Measurements from ENCODE around the gene PTPRQ.

Gene PTPRQ

GRCh38 chr12:80556566-80556965, 112.5 kb downstream of the PTPRQ start:
- in situ Hi-C loops (cut with MboI; ENCODE audit: low sequenced_read_pairs): no loop called here

DNA sequence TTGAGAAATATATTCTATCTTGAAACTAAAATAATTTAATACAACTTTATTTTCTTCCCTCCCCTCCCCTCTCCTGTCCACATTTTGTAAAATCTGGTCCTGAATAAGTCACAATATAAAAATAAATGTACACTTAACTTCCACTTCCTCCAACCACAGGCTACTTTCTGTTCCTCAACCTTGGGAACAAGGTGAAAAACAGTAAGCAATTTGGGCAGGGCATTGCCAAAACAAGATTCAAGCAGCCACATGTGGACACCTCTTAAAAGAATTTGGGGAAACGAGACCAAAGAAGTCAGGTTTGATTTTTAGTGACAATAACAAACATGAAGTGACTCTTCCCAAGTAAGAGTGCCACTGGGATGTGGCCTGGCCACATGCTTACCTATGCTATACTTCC, 115.7 kb downstream of the PTPRQ start:
- in situ Hi-C loops (cut with MboI; ENCODE audit: low sequenced_read_pairs): no loop called here

- in situ Hi-C loops (cut with MboI; ENCODE audit: low sequenced_read_pairs): no loop called here
Observed at GRCh38 chr12:80565271-80565670, 121.2 kb downstream of the PTPRQ start.

DNA sequence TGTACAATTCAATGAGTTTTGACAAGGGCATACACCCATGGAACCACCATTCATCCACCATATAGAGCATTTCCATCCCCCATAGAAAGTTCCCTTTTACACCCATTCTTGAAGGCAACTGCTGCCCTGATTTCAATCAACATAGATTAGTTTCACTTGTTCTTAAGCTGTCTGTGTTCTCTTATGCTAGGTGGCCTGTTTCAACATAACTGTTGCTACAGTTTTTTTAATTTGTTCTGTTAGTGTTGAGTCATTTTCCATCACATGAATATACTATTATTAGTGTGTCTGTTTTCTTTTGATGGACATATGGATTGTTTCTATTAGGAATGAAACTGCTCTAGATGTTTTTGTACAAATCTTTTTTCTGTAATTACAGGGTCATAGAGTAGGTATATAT, 123.4 kb downstream of the PTPRQ start:
- in situ Hi-C loops (cut with MboI; ENCODE audit: low sequenced_read_pairs): no loop called here

- in situ Hi-C loops (cut with MboI; ENCODE audit: low sequenced_read_pairs): no loop called here
Observed at GRCh38 chr12:80576641-80577418, 132.8 kb downstream of the PTPRQ start.

- in situ Hi-C loops (cut with MboI; ENCODE audit: low sequenced_read_pairs): no loop called here
Observed at GRCh38 chr12:80580254-80580653, 136.2 kb downstream of the PTPRQ start.

DNA sequence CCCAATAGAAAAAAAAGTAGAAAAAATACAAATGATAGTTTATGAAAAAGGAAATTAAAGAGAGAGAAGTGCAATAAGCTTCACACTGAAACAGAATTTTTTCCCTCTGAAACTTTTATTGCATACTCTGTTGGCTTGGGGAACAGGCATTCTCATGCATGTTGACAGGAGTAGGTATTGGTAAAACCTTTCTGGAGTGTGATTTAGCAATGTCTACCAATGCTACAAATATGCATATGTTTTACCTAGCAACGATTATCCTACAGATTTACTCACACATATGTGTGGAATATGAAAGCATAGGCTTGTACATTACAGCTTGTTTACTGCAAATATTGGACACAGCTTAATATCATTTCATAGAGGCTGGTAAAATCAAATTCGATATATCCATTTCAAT, 137.7 kb downstream of the PTPRQ start:
- in situ Hi-C loops (cut with MboI; ENCODE audit: low sequenced_read_pairs): no loop called here

DNA sequence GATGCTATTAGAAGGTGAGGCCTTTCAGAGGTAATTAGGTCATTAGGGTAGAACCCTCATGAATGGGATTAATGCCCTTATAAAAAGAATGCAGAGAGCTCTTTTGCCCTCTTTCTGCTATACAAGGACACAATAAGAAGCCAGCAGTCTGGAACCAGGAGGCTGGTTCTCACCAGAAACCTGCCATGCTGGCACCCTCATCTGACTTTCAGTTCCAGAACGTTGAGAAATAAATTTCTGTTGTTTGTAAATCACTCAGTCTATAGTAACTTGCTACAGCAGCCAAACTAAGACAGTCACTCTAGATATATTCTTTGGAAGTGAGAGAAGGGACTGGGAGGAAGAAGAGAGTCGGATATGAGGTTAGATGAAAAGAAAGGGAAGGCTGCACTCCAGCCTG, 138.4 kb downstream of the PTPRQ start:
- in situ Hi-C loops (cut with MboI; ENCODE audit: low sequenced_read_pairs): no loop called here

DNA sequence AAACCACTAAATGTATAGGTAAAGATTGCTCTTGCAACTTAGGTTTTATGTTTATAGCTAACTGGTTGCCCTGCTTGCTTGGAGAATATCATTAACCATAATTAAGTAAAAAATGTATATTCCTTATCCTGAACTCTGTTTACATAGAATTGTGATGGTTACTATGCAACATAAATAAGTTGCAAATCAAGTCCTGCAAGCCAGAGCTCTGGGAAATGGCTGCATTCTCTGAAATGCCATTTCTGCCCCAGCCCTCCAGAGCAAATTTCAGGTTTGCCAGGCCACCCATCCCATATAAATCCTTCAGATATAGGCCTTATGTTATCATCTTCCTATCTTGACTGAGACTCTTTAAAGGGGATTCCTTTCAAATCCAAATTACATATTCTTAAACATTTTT, 145.0 kb downstream of the PTPRQ start:
- in situ Hi-C loops (cut with MboI; ENCODE audit: low sequenced_read_pairs): no loop called here

GRCh38 chr12:80590085-80590484, 146.1 kb downstream of the PTPRQ start:
- in situ Hi-C loops (cut with MboI; ENCODE audit: low sequenced_read_pairs): no loop called here

DNA sequence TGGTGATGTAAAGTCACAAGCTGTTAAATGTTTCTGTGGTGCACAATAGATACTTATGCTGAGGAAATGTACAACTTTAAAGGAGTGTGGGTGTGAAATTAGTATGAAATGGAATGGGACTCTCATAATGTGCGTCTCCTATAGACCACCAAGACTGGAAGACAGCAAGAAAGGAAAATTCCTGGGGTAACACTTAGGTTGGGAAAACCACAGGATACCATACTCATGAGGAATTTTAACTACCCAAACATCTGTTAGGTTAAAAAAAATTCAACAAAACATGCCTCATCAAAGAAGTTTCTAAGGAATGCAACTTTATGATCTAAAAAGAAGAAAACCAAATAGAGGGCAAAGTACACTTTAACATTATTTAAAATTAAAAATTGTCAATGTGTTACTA, 149.7 kb downstream of the PTPRQ start:
- in situ Hi-C loops (cut with MboI; ENCODE audit: low sequenced_read_pairs): no loop called here

- in situ Hi-C loops (cut with MboI; ENCODE audit: low sequenced_read_pairs): no loop called here
Observed at GRCh38 chr12:80596509-80596908, 152.5 kb downstream of the PTPRQ start.

GRCh38 chr12:80598004-80598606, 154.1 kb downstream of the PTPRQ start:
- in situ Hi-C loops (cut with MboI; ENCODE audit: low sequenced_read_pairs): no loop called here

GRCh38 chr12:80602455-80602854, 158.4 kb downstream of the PTPRQ start:
- in situ Hi-C loops (cut with MboI; ENCODE audit: low sequenced_read_pairs): no loop called here

DNA sequence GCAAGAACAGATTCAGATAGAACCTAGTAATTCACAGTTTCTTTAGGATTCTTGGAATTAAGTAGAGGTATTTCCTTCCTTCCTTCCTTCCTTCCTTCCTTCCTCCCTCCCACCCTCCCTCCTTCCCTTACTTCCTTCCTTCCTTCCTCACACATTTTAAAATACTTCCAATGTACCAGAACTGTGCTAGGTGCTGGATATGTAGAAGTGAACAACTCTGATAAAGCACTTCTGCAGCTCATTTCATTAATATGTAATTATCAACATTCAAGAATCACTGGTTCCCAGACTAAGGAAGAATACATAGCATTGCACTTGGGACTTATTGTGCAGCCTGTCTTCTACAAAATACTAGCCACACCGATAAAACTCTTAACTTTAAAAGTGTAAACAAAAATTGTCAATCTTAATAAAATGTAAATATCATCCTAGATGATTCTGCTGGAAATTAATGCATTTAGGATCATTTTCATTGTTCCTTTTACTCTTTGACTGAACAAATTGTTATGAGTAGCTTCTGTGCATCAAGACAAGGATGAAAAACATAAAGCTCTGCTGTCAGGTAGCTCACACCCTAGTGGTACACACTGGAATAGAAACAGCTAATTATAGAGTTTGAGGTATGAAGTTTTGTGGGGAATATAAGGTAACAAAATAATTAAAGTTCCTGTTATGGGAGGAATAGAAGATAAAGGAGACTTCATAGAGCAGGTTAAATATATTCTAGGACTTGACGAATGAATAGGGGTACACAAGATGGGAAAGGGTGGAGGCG, 163.5 kb downstream of the PTPRQ start:
- in situ Hi-C loops (cut with MboI; ENCODE audit: low sequenced_read_pairs): no loop called here

DNA sequence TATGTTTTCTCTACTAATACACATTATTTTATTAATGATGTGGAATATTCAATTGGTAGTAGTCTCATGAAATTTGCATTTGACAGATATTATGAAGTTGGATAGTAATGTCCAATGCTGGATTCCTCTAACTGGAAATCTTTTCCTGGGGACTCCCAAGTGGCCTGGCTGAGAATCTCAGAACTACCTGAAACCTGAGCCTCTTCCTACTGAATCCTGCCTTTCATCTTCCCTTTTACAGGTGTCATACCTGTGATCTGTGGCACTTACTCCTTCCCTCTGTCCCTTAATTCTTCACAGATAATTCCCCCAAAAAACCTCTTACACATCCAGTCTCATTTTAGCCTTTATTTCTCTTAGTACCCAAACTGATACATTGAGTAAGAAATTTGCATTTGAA, 173.7 kb downstream of the PTPRQ start:
- in situ Hi-C loops (cut with MboI; ENCODE audit: low sequenced_read_pairs): no loop called here

GRCh38 chr12:80620281-80620680, 176.2 kb downstream of the PTPRQ start:
- in situ Hi-C loops (cut with MboI; ENCODE audit: low sequenced_read_pairs): no loop called here

DNA sequence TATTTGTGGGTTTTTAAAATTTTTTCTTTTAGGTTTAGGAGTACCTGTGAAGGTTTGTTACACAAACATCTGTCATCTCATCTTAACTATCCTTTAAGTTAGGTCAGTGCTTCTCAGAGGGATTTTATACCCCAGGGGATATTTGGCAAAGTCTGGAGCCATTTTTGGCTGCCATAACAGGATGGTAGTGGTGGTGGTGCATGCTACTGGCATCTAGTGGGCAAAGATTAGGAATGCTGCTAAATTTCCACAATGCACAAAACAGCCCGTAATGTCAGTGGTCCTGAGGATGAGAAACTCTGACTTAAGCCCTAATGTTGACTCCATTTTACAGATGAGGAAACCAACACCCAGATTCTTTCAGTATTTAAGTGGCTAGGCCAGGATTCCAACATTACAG, 178.2 kb downstream of the PTPRQ start:
- in situ Hi-C loops (cut with MboI; ENCODE audit: low sequenced_read_pairs): no loop called here

GRCh38 chr12:80625051-80625450, 181.0 kb downstream of the PTPRQ start:
- in situ Hi-C loops (cut with MboI; ENCODE audit: low sequenced_read_pairs): no loop called here

DNA sequence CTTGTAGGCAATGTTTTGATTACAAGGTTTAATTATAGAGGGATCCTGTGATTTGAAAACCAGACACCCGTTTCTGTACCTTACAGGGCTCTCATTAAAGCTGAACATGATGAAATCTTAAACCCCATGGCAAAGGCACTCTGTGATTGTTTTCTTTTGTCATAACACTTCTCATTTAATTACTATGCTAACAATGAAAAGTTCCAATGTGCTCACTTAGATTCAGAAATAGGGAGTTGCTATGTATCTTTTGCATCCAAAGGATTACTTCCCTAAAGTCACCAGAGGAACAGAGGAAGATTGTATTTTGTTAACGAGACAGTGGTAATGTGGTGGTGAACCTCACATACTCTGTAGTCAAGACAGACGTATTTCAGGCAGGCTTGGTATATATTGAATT, 181.9 kb downstream of the PTPRQ start:
- in situ Hi-C loops (cut with MboI; ENCODE audit: low sequenced_read_pairs): no loop called here

- in situ Hi-C loops (cut with MboI; ENCODE audit: low sequenced_read_pairs): no loop called here
Observed at GRCh38 chr12:80627782-80628181, 183.7 kb downstream of the PTPRQ start.

DNA sequence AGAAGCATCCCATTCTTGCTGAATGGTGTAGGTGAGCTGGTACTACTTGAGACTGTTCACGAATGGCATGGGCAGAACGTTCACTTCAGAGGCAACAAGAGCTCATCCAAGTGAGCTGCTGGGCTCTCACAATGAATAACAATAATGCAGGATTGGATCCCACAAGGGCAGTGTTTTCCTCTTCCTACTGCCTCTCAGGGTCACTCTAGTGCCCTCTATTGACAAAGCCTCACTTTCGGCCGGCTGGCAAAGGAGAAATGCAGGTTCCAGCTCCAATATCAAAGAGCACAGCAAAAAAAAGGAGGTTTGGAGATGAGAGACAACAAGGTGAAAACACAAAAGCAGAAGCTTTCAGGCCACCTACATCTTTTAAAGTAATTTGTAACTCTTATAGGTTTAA, 188.8 kb downstream of the PTPRQ start:
- in situ Hi-C loops (cut with MboI; ENCODE audit: low sequenced_read_pairs): no loop called here
